HepG2 (cell line): ENCODE data around the gene CNP. TPM values are rescaled to one million over a fixed set of nuclear protein-coding genes. Genes with fewer than 3 reads are reported as not detected.

Experiments
- AFF4 ChIP-seq: sonication (generic); formaldehyde crosslinking; IDR thresholded peaks from 2 replicates; pipeline ENCODE4 v1.4.0; 2020; ENCODE audit warnings: missing genetic modification reagents
- KLF6 ChIP-seq: IDR thresholded peaks from 2 replicates; pipeline ENCODE4 v1.8.0; 2016; ENCODE audit warnings: missing biosample characterization, missing genetic modification reagents
- KMT2A ChIP-seq: sonication (generic); formaldehyde crosslinking; IDR thresholded peaks from 2 replicates; pipeline ENCODE4 v1.4.0; 2020; ENCODE audit warnings: missing genetic modification reagents
- NKX3-1 ChIP-seq: sonication (generic); formaldehyde crosslinking; IDR thresholded peaks from 2 replicates; pipeline ENCODE4 v1.5.0; 2020; ENCODE audit warnings: missing genetic modification reagents
- RARG ChIP-seq: sonication (generic); formaldehyde crosslinking; IDR thresholded peaks from 2 replicates; pipeline ENCODE4 v1.4.0; 2020; ENCODE audit warnings: low read depth, mild to moderate bottlenecking, missing genetic modification reagents
- SYNCRIP ChIP-seq: fragments of 200-400 bp; formaldehyde crosslinking; IDR thresholded peaks from 2 replicates; pipeline ENCODE4 v1.6.1; 2018; ENCODE audit warnings: mild to moderate bottlenecking, low read depth, low read length; ENCODE audit not compliant: insufficient read depth
- TFE3 ChIP-seq: IDR thresholded peaks from 2 replicates; pipeline ENCODE4 v1.6.1; 2016
- TGIF2 ChIP-seq: IDR thresholded peaks from 2 replicates; pipeline ENCODE4 v1.6.1; 2016; ENCODE audit warnings: control low read depth, missing compliant biosample characterization
- TMF1 ChIP-seq: sonication (generic); formaldehyde crosslinking; IDR thresholded peaks from 2 replicates; pipeline ENCODE4 v1.8.1; 2022; ENCODE audit warnings: low read depth, missing genetic modification reagents
- YEATS2 ChIP-seq: sonication (generic); formaldehyde crosslinking; IDR thresholded peaks from 2 replicates; pipeline ENCODE4 v1.4.0; 2020; ENCODE audit warnings: missing genetic modification reagents, borderline replicate concordance
- ZNF10 ChIP-seq: sonication (generic); formaldehyde crosslinking; IDR thresholded peaks from 2 replicates; pipeline ENCODE4 v1.4.0; 2020; ENCODE audit warnings: mild to moderate bottlenecking, low read depth, missing genetic modification reagents, borderline replicate concordance
- ZNF160 ChIP-seq: sonication (generic); formaldehyde crosslinking; IDR thresholded peaks from 2 replicates; pipeline ENCODE4 v1.8.0; 2022; ENCODE audit warnings: mild to moderate bottlenecking, inconsistent platforms, missing genetic modification reagents
- ZNF207 ChIP-seq: fragments of 450-650 bp; IDR thresholded peaks from 2 replicates; pipeline ENCODE4 v1.6.1; 2016; ENCODE audit warnings: antibody characterized with exemption, borderline replicate concordance
- ZNF230 ChIP-seq: sonication (generic); formaldehyde crosslinking; IDR thresholded peaks from 2 replicates; pipeline ENCODE4 v1.4.0; 2020; ENCODE audit warnings: mild to moderate bottlenecking, missing genetic modification reagents
- ZNF619 ChIP-seq: sonication (generic); formaldehyde crosslinking; IDR thresholded peaks from 2 replicates; pipeline ENCODE4 v1.4.0; 2020; ENCODE audit warnings: mild to moderate bottlenecking, missing genetic modification reagents
- ZNF713 ChIP-seq: sonication (generic); formaldehyde crosslinking; IDR thresholded peaks from 2 replicates; pipeline ENCODE4 v1.4.0; 2020; ENCODE audit warnings: mild to moderate bottlenecking, missing genetic modification reagents
- ZNF816 ChIP-seq: sonication (generic); formaldehyde crosslinking; IDR thresholded peaks from 2 replicates; pipeline ENCODE4 v1.8.0; 2022; ENCODE audit warnings: missing genetic modification reagents, mild to moderate bottlenecking, borderline replicate concordance
- ZUFSP ChIP-seq: sonication (generic); formaldehyde crosslinking; IDR thresholded peaks from 2 replicates; pipeline ENCODE4 v1.9.0; 2021; ENCODE audit warnings: missing genetic modification reagents, mild to moderate bottlenecking, borderline replicate concordance
- polyA plus RNA-seq, 8 experiments: library from polyadenylated mRNA; depleted of rRNA in 3 of 8; stranded (reverse) in 7 of 8; unstranded in 1 of 8; fragments of >200 nt; fragmentation: Illumina TruSeq in 4 of 8; extraction: Trizol in 4 of 8; gene quantifications; 2 replicates each; pipeline versions ENCODE4 v1.2.1 to v1.2.3, GENCODE V29; 2011 to 2016; ENCODE audit warnings: low read depth in 4 of 8, missing spikeins in 1 of 8, mixed read lengths in 1 of 8; ENCODE audit not compliant: insufficient read depth in 1 of 8
- total RNA-seq, 5 experiments: library from RNA; depleted of rRNA; stranded (reverse); fragments of >200 nt; fragmentation: Illumina TruSeq; extraction: Trizol; gene quantifications; 2 replicates each; pipeline ENCODE4 v1.2.3, GENCODE V29; 2016; ENCODE audit warnings: low read depth in 1 of 5
- TF ChIP-seq, protein P1 (sequence below): sonication (generic); formaldehyde crosslinking; IDR thresholded peaks from 2 replicates; pipeline ENCODE4 v1.5.1; 2020; ENCODE audit warnings: missing genetic modification reagents, mild to moderate bottlenecking, borderline replicate concordance

Gene CNP
- total and polyA plus RNA-seq, 2 of the 13 experiments (the other 11 are each of a cell fraction or from before 2014, with no cell fraction given): 97.2 to 161 TPM

- TF ChIP-seq NKX3-1 (CRISPR knock-in tag) (no peak; the same call in 1 of the 2 replicates), RARG (CRISPR knock-in tag) (no peak), ZNF207 (no peak), ZNF816 (peak; percentile 86; the same call in 1 of the 2 replicates), ZUFSP (CRISPR knock-in tag) (no peak), YEATS2 (peak; percentile 98), TGIF2 (CRISPR knock-in tag) (peak; percentile 38; the same call in 1 of the 2 replicates), SYNCRIP (no peak), TMF1 (CRISPR knock-in tag) (peak; percentile 49; the same call in 1 of the 2 replicates), KLF6 (CRISPR knock-in tag) (no peak), ZNF713 (CRISPR knock-in tag) (peak; percentile 81; the same call in 1 of the 2 replicates), ZNF619 (CRISPR knock-in tag) (peak; percentile 92; the same call in 1 of the 2 replicates), ZNF160 (CRISPR knock-in tag) (0 out of 2 replicates have a peak, but pooled peaks have one; percentile 22), KMT2A (CRISPR knock-in tag) (peak; percentile 90), TFE3 (CRISPR knock-in tag) (no peak), ZNF230 (peak; percentile 62; the same call in 1 of the 2 replicates), ZNF10 (CRISPR knock-in tag) (no peak), AFF4 (no peak)
- TF ChIP-seq, protein P1, sequence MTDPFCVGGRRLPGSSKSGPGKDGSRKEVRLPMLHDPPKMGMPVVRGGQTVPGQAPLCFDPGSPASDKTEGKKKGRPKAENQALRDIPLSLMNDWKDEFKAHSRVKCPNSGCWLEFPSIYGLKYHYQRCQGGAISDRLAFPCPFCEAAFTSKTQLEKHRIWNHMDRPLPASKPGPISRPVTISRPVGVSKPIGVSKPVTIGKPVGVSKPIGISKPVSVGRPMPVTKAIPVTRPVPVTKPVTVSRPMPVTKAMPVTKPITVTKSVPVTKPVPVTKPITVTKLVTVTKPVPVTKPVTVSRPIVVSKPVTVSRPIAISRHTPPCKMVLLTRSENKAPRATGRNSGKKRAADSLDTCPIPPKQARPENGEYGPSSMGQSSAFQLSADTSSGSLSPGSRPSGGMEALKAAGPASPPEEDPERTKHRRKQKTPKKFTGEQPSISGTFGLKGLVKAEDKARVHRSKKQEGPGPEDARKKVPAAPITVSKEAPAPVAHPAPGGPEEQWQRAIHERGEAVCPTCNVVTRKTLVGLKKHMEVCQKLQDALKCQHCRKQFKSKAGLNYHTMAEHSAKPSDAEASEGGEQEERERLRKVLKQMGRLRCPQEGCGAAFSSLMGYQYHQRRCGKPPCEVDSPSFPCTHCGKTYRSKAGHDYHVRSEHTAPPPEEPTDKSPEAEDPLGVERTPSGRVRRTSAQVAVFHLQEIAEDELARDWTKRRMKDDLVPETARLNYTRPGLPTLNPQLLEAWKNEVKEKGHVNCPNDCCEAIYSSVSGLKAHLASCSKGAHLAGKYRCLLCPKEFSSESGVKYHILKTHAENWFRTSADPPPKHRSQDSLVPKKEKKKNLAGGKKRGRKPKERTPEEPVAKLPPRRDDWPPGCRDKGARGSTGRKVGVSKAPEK (CRISPR knock-in tag): 0 out of 2 replicates have a peak, but pooled peaks have one; percentile 54
Observed at GRCh38 chr17:42019509-42020404, 53.2 kb downstream of the CNP start, which contains the start of gene NKIRAS2 (continued).
